ENCODE data around the gene SMIM33. TPM values are rescaled to one million over a fixed set of nuclear protein-coding genes. Genes with fewer than 3 reads are reported as not detected.
A peak's percentile ranks its signal among the peaks of the same experiment; 100 is the strongest.

SMIM33 gene
- total RNA-seq, 1 donor from 2014 or later: not detected

GRCh38 chr5:139445325-139446170, 25.3 kb upstream of the SMIM33 start:
- peak overlapping the region; percentile 16 for H3K27ac ChIP-seq (replicated peaks)
- DNase-seq: no peak
- H3K27me3 ChIP-seq (ENCODE audit: low read depth): no peaks in the 10 kb centered on the region
- H3K36me3 ChIP-seq: no peaks in the 10 kb centered on the region
- no peak overlapping the region for H3K4me3 ChIP-seq
- H3K4me1 ChIP-seq: peaks cover 16% of the 10 kb centered on the region
- TF ChIP-seq CTCF (IDR thresholded peaks at IDR 0.05; ENCODE audit: borderline replicate concordance): no peak
- intact Hi-C loops (cut with micrococcal nuclease): loop anchor here (10.0 kb wide), 1 partner anchor 49 kb away; no protein-coding TSS in a partner anchor
- no peaks in the 10 kb centered on the region for H3K9me3 ChIP-seq (replicated peaks)

- no peak for DNase-seq
- Histone ChIP-seq H3K27ac (replicated peaks) (no peak overlapping the region), H3K9me3 (replicated peaks) (no peaks in the 10 kb centered on the region), H3K4me1 (peaks cover 16% of the 10 kb centered on the region), H3K4me3 (no peak overlapping the region), H3K36me3 (no peaks in the 10 kb centered on the region), H3K27me3 (ENCODE audit: low read depth) (no peaks in the 10 kb centered on the region)
- intact Hi-C loops (cut with micrococcal nuclease): loop anchor here (10.0 kb wide), 1 partner anchor 48 kb away; no protein-coding TSS in a partner anchor
- TF ChIP-seq CTCF (IDR thresholded peaks at IDR 0.05; ENCODE audit: borderline replicate concordance): no peak
These were observed 23.6 kb upstream of the SMIM33 start for GRCh38 chr5:139446956-139447779.

- no peaks in the 10 kb centered on the region for H3K27me3 ChIP-seq (ENCODE audit: low read depth)
- H3K9me3 ChIP-seq (replicated peaks): no peaks in the 10 kb centered on the region
- H3K27ac ChIP-seq (replicated peaks): no peak overlapping the region
- peaks cover 15% of the 10 kb centered on the region for H3K4me1 ChIP-seq
- no peak overlapping the region for H3K4me3 ChIP-seq
- intact Hi-C loops (cut with micrococcal nuclease): no loop called here
- TF ChIP-seq CTCF (IDR thresholded peaks at IDR 0.05; ENCODE audit: borderline replicate concordance): no peak
- H3K36me3 ChIP-seq: no peaks in the 10 kb centered on the region
- no peak for DNase-seq
These were observed 19.6 kb upstream of the SMIM33 start for GRCh38 chr5:139451176-139451575.

GRCh38 chr5:139451878-139452660, 18.7 kb upstream of the SMIM33 start:
- H3K9me3 ChIP-seq (replicated peaks): no peaks in the 10 kb centered on the region
- no peak overlapping the region for H3K27ac ChIP-seq (replicated peaks)
- no peaks in the 10 kb centered on the region for H3K36me3 ChIP-seq
- no peaks in the 10 kb centered on the region for H3K27me3 ChIP-seq (ENCODE audit: low read depth)
- no peak for TF ChIP-seq CTCF (IDR thresholded peaks at IDR 0.05; ENCODE audit: borderline replicate concordance)
- intact Hi-C loops (cut with micrococcal nuclease): no loop called here
- DNase-seq: no peak
- peaks cover 9% of the 10 kb centered on the region for H3K4me1 ChIP-seq
- no peak overlapping the region for H3K4me3 ChIP-seq

Measured in left ventricle myocardium inferior (tissue), 1 donor.